AG20443 (cell line): ENCODE measurements around the gene FXYD4.

Experiments
- DNase-seq: peaks from one replicate; pipeline ENCODE4 v3.0.0; 2012; ENCODE audit warnings: low spot score, mixed read lengths

FXYD4 gene

DNA sequence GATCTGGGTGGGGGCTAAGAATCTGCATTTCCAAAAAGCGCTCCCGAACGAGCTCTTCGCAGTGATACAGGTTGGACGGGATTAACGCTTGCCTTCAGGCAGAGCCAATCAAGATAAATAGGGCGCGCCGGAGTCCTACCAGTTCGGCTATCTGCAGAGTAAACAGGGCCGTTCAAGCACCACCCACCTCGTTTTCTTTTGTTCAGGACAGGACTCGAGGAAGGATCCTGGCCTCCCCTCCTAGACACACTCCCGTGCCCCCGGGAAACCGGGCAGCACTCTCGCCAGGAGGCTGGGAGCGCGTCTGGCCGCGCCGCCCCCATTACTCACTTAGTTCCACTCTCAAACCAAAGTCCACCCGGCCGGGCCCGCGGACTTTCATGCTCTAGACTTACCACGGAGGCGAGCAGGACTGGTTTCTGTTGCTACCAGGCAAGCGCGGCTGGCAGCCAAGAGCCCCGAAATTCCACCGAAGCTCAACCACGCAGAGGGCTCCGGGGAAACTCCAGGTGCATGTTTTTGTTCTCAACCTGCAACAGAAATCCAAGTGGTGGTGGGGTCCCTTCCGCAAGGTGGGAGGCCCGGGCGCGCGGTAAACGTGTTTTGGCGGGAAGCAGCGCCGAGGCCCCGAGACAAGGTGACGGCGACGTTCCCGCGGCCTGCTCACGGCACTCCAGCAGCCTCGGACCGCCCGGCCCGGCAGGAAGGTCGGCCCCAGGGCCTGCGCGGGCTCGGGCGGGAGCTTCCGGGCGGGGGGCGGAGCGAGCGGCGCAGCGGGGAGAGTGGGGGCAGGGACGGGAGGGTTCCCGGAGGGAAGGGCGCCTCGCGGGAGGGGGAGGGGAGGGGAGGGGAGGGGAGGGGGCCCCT lies 24.9 kb downstream of the FXYD4 start:
- peak; percentile 91 for DNase-seq

- peak; percentile 87 for DNase-seq
Measured at GRCh38 chr10:43396928-43397624, 25.6 kb downstream of the FXYD4 start.

DNA sequence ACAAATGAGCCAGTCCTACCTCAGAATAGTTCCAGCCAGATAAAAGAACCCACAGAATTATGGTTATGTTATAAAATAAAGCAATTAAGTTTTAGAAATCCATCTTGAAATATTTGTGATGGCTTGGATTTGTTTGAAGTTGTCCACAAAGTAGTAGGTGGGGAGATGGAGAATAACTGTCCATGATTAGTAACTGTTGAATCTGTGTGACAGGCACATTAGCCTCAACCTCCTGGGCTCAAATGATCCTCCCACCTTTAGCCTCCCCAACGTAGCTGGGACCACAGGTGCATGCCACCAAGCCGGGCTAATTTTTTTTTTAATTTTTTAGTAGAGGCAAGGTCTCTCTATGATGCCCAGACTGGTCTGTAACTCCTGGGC lies 27.5 kb downstream of the FXYD4 start:
- no peak for DNase-seq

DNA sequence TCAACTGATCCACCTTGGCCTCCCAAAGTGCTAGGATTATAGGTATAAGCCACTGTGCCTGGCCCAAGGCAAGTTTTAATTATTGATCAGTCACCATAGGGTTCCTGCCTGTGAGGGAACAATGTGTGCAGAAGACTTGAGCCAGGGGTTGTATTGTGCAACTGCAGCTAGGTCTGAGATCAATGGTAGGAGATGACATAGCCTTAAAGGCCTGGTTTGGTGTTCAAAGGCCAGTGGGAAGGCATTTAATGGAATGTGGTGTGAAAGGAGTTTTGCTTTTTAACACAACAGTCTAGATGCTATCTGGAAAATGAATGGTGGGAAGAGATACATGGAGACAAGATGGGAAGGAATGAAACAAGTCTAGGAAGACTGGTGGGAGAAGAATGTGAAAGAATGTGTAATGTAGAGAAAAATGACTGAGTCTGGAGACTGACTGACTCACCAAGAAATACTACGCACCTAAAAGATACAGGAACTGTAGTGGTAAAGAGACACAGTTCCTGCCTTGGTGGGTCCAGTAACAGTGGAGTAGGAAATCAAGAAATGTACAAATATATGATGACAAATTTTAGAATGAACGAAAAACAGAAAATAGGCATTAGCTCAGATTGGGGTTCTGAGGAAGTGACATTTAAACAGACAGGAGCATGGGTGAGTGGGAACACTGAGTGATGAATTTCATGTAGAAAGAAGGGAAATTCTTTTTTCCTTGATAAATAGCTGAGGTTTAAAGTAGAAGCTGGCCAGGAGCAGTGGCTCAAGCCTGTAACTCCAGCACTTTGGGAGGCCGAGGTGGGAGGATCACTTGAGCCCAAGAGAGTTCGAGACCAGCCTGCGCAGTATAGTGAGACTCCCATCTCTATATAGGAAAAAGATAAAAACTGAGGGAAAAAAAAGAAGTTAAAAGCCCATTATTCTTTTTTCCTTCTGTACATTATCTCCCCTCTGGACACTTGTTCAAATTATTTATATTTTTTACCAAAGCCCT lies 28.2 kb downstream of the FXYD4 start:
- DNase-seq = no peak

DNA sequence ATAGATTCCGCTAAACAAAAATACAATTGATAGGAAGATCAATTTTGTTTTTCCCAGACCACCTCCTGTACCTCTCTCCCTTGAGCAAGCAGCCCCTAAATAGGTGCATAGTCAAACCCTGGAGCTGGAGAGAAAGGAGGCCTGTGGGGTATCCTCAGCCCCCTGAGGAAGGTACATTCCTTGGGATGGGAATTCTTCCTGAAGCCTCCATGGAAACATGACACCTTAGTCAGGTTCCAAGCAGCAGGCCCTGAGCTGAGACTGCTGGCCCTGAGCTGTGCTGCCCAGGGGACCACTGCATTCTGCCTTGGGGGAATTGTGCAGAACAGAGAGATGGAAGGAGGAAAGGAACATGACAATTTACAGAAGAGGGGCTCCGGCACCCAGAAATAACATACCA lies 30.2 kb downstream of the FXYD4 start:
- DNase-seq = no peak

DNA sequence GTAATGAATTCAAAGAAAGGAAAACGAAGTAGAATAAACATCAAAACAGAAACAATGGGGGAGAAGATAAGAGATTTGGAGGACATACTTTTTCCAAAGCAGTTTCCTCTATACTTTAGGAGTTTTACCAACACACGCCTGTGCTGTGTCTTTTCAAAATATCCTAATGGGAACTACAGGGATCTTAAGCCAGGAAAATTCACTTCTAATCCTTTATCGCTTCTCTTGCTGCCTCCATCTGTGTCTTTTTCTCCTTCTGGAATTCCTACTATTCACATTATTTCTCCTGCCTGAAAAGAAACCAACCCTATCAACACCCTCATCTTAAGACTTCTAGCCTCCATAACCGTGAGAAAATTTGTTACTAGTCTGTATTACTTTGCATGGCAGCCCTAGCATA lies 30.7 kb downstream of the FXYD4 start:
- no peak for DNase-seq

GRCh38 chr10:43402880-43403452 lies 31.5 kb downstream of the FXYD4 start:
- DNase-seq = no peak

DNA sequence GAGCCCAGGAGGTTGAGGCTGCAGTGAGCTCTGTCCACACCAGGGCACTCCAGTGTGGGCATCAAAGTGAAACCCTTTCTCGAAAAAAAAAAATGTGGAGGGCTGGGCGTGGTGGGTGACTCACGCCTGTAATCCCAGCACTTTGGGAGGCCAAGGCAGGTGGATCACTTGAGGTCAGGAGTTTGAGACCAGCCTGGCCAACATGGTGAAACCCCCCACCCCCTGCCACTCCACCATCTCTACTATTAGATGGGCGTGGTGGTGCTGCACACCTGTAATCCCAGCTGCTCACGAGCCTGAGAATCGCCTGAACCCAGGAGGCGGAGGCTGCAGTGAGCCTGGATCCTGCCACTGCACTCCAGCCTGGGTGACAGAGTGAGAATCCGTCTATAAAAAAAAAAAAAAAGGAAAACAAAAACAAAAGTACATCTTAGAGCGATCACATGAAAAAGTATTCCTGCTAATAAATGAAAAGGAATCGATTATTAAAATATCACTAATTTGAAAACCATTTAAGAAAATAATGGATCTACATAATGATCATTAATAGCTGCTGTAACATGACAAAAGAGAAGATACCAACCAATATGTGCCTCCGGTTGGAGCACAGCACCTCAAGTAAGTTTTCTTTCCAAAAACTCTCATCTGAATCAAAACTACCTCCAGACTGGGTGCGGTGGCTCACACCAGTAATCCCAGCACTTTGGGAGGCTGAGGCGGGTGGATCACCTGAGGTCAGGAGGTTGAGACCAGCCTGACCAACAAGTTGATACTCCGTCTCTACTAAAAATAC lies 32.7 kb downstream of the FXYD4 start:
- no peak for DNase-seq

DNA sequence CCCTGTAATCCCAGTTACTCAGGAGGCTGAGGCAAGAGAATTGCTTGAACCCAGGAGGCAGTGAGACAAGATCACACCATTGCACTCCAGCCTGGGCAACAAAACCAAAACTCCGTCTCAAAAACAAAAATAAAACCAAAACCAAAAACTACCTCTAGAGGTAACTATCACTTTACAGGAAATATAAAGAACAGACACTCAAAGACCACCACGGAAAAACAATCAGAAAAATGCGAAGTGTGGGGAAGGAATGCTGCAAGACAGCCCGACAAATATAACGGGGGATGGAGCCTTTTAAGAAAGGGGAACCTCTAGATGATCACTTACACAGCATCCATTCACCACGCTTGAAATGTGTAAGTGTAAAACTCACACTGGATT lies 33.3 kb downstream of the FXYD4 start:
- no peak for DNase-seq

GRCh38 chr10:43407148-43407575 lies 35.7 kb downstream of the FXYD4 start:
- peak; percentile 80 for DNase-seq

DNA sequence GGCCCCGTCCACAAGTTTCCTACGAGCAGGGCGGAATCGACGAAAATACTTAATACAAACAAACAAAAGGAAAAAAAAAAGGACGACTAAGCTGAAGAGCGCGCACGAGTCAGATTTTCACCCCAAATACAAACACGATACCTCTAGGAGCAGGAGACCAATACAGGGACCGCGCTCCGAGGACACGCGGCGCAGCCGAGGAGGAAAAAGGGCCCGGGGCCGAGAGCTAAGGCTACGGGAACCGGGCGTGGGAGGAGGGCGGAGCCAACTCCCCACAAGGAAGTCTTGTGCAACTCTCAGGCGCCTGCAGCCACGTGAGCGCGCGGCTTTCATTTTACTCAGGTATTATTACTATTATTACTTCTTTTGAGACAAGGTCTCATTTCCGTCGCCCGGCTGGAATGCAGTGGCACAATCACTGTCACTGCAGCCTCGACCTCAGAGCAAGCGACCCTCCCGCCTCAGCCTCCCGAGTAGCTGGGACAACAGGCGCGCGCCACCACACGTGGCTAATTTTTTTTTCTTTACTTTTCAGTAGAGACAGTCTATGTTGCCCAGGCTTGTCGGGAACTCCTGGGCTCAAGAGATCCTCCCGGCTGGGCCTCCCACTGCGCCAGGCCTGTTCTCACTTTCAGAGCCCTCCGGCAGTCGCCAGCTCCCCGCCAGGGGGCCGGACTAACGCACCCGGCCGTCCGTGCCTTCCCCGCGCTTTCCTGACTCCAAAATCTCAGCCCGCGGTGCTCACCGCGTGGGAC lies 36.3 kb downstream of the FXYD4 start:
- DNase-seq = peak; percentile 91

- no peak for DNase-seq
Measured at GRCh38 chr10:43408331-43408709, 36.9 kb downstream of the FXYD4 start.

DNA sequence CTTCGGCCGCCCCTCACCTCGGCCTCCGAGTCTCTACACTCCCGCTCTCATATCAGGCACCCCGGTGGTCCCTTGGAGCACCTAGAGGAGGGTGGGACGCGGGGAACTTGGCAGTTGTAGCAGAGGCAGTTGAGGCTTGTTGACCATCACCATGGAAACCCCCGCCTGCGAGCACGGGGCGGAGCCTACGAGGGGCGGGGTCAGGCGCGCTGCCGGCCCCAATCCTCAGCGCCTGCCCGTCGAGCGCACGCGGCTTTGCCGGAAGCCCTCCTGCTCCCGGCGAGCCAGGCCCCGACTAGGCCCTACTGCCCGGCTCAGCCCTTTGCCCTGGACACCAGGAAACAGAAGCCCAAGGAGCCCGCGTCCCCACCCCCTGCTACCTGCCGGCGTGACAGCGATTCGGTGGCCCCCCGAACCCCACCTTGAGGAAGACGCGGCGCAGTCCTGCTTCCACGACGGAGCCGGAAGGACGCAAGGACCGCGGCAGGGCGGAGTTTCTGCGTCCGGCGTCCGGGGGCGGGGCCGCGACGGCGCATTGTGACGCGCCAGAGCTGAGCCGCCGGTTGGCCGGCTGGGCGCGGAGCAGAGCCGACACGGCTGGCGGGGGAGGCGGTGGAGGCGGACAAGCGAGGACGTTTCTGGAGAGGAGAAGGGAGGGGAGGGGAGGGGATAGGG lies 37.4 kb downstream of the FXYD4 start, which contains the start of gene HNRNPF:
HNRNPF (minus strand) TSS at position 477 of the 675 bp plus-strand sequence. CDS start 21,302 bp downstream, outside the sequence.
- DNase-seq = peak; percentile 95

DNA sequence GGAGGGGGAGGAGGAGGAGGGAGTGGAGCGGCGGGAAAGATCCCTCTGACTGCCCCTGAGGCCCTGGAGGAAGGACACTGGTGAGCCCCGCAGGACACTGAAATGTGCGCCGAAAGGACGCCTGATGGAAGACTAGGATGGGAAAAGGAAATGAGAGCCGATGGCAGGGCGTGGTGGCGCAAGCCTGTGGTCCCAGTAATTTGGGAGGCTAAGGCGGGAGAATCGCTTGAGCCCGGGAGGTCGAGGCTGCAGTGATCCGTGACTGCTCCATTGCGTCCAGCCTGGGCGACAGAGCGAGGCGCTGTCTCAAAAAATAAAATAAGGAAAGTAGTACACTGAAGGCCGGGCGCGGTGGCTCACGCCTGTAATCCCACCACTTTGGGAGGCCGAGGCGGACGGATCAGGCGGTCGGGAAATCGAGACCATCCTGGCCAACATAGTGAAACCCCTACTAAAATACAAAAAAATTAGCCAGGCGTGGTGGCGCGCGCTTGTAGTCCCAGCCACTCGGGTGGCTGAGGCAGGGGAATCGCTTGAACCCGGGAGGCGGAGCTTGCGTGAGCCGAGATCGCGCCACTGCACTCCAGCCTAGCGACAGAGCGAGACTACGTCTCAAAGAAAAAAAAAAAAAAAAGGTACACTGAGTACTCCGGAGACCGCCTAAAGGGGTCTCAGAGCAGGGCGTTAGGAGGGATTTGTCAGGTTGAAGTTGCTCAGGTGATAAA lies 38.1 kb downstream of the FXYD4 start:
- no peak for DNase-seq

GRCh38 chr10:43410345-43410744 lies 38.9 kb downstream of the FXYD4 start:
- no peak for DNase-seq

- DNase-seq = no peak
Measured at GRCh38 chr10:43411536-43411935, 40.1 kb downstream of the FXYD4 start.

DNA sequence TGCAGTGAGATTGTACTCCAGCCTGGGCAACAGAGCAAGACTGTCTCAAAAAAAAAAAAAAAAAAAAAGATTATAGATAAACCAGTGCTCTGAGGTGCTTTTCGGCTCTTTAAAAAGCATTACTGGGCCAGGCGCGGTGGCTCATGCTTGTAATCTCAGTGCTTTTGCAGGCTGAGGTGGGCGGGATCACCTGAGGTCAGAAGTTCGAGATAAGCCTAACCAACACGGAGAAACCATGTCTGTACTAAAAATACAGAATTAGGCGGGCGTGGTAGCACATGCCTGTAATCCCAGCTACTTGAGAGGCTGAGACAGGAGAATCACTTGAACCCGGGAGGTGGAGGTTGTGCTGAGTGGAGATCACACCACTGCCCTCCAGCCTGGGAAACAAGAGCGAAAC lies 44.1 kb downstream of the FXYD4 start:
- DNase-seq = no peak

DNA sequence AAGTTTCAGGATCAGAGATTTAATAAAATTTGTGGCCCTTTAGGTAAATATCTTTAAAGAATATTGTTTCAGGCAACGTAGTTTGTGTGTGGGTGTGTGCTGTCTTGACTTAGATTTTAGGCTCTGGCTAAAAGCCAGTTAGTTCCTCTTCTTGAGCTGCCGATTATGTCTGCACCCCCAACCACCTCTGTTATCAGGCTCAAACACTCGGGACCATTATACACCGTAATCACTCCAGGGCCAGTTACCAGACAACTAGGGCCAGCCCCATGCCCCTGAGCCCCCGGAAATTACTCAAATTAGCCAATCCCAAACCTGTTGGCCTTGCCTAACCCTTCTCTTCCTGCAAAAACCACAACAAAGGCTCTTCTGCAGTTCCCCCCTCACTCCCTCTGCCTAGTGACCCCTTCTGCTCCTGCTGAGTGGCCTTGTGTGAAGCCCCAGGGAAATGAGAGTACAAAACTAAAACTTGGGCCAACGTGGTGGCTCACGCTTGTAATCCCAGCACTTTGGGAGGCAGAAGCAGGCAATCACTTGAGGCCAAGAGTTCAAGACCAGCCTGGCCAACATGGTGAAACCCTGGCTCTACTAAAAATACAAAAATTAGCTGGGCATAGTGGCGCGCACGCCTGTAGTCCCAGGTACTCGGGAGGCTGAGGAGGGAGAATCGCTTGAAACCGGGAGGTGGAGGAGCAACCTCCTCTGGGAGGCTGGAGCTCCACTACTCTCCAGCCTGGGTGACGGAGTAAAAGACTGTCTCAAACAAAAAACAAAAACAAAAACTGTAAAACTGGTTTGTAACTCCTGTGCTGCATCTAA lies 46.7 kb downstream of the FXYD4 start:
- DNase-seq = no peak
